ENCODE results near the gene KLF6.

Gene KLF6

DNA sequence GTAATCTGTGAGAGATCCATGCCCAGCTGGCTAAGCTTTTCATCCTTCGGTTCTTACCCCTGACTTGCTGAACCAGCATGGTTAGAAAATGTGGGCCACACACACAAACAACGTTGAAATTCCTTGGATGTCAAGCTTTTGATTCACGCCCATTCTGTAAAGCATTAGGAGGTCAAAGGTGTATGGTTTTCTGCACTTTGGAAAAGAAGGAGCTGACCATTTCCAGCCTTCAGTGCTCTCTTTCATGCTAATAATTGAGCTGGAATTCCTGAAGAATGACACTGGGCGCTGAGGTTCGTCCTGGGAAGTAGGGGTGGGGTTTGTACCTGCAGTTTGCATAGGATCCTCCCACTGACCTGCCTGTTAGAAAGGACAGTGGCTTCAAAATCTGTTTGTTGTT is 23.1 kb downstream of the KLF6 start:
- no peaks in the 10 kb centered on the region for H3K9me3 ChIP-seq (ENCODE audit: control insufficient read depth, insufficient read depth, low read depth, low read length)
- H3K36me3 ChIP-seq (ENCODE audit: control insufficient read depth in 2 of 2, insufficient read depth in 1 of 2, low read length in 2 of 2) = no peaks in the 10 kb centered on the region
- POLR2A ChIA-PET = interaction anchor here (0.7 to 4.9 kb wide), 2 partner anchors 23 to 124 kb away, joined by 3 to 25 read pairs; partner anchors contain the start of gene KLF6
- no peak overlapping the region for H3K4me3 ChIP-seq (ENCODE audit: low read depth, low read length)
- TF ChIP-seq ZNF843 (tag by site-specific recombination; IDR thresholded peaks at IDR 0.05) (no peak), ZNF274 (IDR thresholded peaks at IDR 0.05; ENCODE audit: low read length) (no peak), ZNF274 (tag by site-specific recombination; IDR thresholded peaks at IDR 0.05; ENCODE audit: borderline replicate concordance) (no peak), SETDB1 (IDR thresholded peaks at IDR 0.05; ENCODE audit: insufficient read length, low read length) (no peak), ZNF114 (tag by site-specific recombination; IDR thresholded peaks at IDR 0.05) (no peak), KLF16 (tag by site-specific recombination; IDR thresholded peaks at IDR 0.05) (no peak), WT1 (tag by site-specific recombination; IDR thresholded peaks at IDR 0.05) (no peak), ZNF24 (tag by site-specific recombination; IDR thresholded peaks at IDR 0.05) (no peak), ZNF501 (tag by site-specific recombination; IDR thresholded peaks at IDR 0.05) (no peak), IKZF3 (tag by site-specific recombination; IDR thresholded peaks at IDR 0.05) (no peak), ZNF530 (tag by site-specific recombination; IDR thresholded peaks at IDR 0.05; ENCODE audit: low read depth) (no peak)
- TF ChIP-seq, protein P1, sequence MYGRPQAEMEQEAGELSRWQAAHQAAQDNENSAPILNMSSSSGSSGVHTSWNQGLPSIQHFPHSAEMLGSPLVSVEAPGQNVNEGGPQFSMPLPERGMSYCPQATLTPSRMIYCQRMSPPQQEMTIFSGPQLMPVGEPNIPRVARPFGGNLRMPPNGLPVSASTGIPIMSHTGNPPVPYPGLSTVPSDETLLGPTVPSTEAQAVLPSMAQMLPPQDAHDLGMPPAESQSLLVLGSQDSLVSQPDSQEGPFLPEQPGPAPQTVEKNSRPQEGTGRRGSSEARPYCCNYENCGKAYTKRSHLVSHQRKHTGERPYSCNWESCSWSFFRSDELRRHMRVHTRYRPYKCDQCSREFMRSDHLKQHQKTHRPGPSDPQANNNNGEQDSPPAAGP (tag by site-specific recombination; IDR thresholded peaks at IDR 0.05) = no peak
- TF ChIP-seq, protein P2, sequence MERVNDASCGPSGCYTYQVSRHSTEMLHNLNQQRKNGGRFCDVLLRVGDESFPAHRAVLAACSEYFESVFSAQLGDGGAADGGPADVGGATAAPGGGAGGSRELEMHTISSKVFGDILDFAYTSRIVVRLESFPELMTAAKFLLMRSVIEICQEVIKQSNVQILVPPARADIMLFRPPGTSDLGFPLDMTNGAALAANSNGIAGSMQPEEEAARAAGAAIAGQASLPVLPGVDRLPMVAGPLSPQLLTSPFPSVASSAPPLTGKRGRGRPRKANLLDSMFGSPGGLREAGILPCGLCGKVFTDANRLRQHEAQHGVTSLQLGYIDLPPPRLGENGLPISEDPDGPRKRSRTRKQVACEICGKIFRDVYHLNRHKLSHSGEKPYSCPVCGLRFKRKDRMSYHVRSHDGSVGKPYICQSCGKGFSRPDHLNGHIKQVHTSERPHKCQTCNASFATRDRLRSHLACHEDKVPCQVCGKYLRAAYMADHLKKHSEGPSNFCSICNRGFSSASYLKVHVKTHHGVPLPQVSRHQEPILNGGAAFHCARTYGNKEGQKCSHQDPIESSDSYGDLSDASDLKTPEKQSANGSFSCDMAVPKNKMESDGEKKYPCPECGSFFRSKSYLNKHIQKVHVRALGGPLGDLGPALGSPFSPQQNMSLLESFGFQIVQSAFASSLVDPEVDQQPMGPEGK (tag by site-specific recombination; IDR thresholded peaks at IDR 0.05) = no peak
- H3K27ac ChIP-seq (ENCODE audit: extremely low read depth, low read depth, low read length) = no peak overlapping the region
- H3K4me1 ChIP-seq (ENCODE audit: control insufficient read depth, insufficient read depth, low read length) = no peaks in the 10 kb centered on the region
- CTCF ChIA-PET = interaction anchor here (0.6 to 1.0 kb wide), 4 partner anchors 22 to 564 kb away, joined by 3 to 4 read pairs (median 3); no protein-coding TSS in a partner anchor

DNA sequence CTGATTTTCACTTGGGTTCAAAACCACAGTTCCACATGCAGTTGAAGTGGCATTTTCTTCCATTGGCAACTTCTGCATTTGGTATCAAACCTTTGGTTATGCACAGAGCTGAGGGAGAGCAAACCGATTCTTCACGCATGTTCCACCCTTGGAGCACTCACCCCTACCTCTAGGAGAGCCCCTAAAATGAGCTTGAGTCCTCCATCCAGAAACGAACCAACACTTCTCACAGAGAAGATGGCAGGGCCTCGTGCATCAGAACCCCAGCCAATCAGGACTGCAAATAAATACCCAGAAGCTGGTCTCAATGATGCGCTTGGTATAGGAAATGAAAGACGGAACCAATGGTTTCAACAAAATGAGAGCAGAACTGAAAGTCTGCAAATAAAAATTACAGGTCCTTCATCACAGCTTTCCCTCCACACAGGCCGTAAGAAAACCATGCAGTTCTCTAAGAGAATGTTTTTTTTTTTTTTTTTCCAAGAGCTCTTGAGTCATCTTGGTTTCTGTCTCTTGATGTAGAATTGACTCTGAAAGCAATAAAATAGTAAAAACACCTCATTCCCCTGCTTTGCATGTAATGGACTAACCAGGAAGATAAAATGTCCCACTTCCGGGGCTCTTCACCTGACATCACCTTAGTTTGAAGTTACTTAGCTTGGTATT is 23.9 kb downstream of the KLF6 start:
- CTCF ChIA-PET = interaction anchor here (0.6 to 0.7 kb wide), 3 partner anchors 17 to 105 kb away, joined by 3 read pairs; no protein-coding TSS in a partner anchor
- Histone ChIP-seq H3K4me3 (ENCODE audit: low read depth, low read length) (no peak overlapping the region), H3K4me1 (ENCODE audit: control insufficient read depth, insufficient read depth, low read length) (no peaks in the 10 kb centered on the region), H3K9me3 (ENCODE audit: control insufficient read depth, insufficient read depth, low read depth, low read length) (no peaks in the 10 kb centered on the region), H3K36me3 (ENCODE audit: control insufficient read depth in 2 of 2, insufficient read depth in 1 of 2, low read length in 2 of 2) (no peaks in the 10 kb centered on the region), H3K27ac (ENCODE audit: extremely low read depth, low read depth, low read length) (no peak overlapping the region)
- POLR2A ChIA-PET = interaction anchor here (0.8 to 4.9 kb wide), 2 partner anchors 17 to 23 kb away, joined by 3 to 25 read pairs; partner anchors contain the start of gene KLF6
- TF ChIP-seq ZNF548 (tag by site-specific recombination; IDR thresholded peaks at IDR 0.05) (no peak), WT1 (tag by site-specific recombination; IDR thresholded peaks at IDR 0.05) (no peak), ZNF791 (tag by site-specific recombination; IDR thresholded peaks at IDR 0.05) (no peak), ZNF544 (tag by site-specific recombination; IDR thresholded peaks at IDR 0.05) (no peak), ZNF175 (tag by site-specific recombination; IDR thresholded peaks at IDR 0.05) (no peak), ZNF214 (tag by site-specific recombination; IDR thresholded peaks at IDR 0.05; ENCODE audit: borderline replicate concordance) (no peak), ZNF558 (tag by site-specific recombination; IDR thresholded peaks at IDR 0.05) (no peak), ZNF121 (tag by site-specific recombination; IDR thresholded peaks at IDR 0.05) (no peak)
- TF ChIP-seq, protein P1 (tag by site-specific recombination; IDR thresholded peaks at IDR 0.05) = no peak
- TF ChIP-seq, protein P3, sequence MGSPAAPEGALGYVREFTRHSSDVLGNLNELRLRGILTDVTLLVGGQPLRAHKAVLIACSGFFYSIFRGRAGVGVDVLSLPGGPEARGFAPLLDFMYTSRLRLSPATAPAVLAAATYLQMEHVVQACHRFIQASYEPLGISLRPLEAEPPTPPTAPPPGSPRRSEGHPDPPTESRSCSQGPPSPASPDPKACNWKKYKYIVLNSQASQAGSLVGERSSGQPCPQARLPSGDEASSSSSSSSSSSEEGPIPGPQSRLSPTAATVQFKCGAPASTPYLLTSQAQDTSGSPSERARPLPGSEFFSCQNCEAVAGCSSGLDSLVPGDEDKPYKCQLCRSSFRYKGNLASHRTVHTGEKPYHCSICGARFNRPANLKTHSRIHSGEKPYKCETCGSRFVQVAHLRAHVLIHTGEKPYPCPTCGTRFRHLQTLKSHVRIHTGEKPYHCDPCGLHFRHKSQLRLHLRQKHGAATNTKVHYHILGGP (tag by site-specific recombination; IDR thresholded peaks at IDR 0.05) = no peak
- TF ChIP-seq, protein P4, sequence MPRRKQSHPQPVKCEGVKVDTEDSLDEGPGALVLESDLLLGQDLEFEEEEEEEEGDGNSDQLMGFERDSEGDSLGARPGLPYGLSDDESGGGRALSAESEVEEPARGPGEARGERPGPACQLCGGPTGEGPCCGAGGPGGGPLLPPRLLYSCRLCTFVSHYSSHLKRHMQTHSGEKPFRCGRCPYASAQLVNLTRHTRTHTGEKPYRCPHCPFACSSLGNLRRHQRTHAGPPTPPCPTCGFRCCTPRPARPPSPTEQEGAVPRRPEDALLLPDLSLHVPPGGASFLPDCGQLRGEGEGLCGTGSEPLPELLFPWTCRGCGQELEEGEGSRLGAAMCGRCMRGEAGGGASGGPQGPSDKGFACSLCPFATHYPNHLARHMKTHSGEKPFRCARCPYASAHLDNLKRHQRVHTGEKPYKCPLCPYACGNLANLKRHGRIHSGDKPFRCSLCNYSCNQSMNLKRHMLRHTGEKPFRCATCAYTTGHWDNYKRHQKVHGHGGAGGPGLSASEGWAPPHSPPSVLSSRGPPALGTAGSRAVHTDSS (tag by site-specific recombination; IDR thresholded peaks at IDR 0.05) = no peak
- TF ChIP-seq, protein P5, sequence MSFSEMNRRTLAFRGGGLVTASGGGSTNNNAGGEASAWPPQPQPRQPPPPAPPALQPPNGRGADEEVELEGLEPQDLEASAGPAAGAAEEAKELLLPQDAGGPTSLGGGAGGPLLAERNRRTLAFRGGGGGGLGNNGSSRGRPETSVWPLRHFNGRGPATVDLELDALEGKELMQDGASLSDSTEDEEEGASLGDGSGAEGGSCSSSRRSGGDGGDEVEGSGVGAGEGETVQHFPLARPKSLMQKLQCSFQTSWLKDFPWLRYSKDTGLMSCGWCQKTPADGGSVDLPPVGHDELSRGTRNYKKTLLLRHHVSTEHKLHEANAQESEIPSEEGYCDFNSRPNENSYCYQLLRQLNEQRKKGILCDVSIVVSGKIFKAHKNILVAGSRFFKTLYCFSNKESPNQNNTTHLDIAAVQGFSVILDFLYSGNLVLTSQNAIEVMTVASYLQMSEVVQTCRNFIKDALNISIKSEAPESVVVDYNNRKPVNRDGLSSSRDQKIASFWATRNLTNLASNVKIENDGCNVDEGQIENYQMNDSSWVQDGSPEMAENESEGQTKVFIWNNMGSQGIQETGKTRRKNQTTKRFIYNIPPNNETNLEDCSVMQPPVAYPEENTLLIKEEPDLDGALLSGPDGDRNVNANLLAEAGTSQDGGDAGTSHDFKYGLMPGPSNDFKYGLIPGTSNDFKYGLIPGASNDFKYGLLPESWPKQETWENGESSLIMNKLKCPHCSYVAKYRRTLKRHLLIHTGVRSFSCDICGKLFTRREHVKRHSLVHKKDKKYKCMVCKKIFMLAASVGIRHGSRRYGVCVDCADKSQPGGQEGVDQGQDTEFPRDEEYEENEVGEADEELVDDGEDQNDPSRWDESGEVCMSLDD (tag by site-specific recombination; IDR thresholded peaks at IDR 0.05) = no peak
